Measurements from ENCODE around the gene TBRG4.

DNA sequence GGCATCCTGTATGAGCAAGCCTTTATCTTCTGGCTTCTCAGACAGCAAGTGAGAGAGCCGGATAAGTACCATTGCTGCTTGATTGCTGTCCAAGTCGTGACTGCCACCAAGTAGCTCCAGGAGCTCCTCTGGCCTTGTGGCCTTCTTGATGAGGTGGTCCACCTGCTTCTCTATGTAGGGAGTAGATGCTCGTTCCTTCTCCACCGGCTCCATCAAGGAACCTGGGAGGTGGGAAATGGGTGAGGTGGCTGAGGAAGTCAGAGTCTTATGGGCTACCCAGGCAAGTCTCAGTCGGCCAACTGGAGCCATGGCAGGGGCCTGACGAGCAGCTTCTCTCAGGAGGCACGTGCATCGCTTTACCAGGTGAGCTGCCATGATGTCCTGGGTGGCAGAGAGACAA is 2.6 kb downstream of the TBRG4 start:
- TF ChIP-seq, protein P1, sequence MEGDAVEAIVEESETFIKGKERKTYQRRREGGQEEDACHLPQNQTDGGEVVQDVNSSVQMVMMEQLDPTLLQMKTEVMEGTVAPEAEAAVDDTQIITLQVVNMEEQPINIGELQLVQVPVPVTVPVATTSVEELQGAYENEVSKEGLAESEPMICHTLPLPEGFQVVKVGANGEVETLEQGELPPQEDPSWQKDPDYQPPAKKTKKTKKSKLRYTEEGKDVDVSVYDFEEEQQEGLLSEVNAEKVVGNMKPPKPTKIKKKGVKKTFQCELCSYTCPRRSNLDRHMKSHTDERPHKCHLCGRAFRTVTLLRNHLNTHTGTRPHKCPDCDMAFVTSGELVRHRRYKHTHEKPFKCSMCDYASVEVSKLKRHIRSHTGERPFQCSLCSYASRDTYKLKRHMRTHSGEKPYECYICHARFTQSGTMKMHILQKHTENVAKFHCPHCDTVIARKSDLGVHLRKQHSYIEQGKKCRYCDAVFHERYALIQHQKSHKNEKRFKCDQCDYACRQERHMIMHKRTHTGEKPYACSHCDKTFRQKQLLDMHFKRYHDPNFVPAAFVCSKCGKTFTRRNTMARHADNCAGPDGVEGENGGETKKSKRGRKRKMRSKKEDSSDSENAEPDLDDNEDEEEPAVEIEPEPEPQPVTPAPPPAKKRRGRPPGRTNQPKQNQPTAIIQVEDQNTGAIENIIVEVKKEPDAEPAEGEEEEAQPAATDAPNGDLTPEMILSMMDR (IDR thresholded peaks at IDR 0.05), result no peak
- no peak for TF ChIP-seq POLR2A (IDR thresholded peaks at IDR 0.05)
